Spleen (tissue), 7 donors: ENCODE data around the gene SMIM1.

Experiments
- CTCF ChIP-seq, 11 experiments: fragments of 200-600 bp in 7 of 11; fragments of 450-650 bp in 4 of 11; sonication (generic) in 4 of 11; IDR thresholded peaks in 8 of 11; conservative IDR thresholded peaks in 3 of 11; 1 replicate in 7 of 11; 2 replicates in 4 of 11; pipeline versions ENCODE4 v1.4.0 to v1.8.0; 2016 to 2021; ENCODE audit warnings: antibody characterized with exemption in 11 of 11, inconsistent platforms in 4 of 11, mild to moderate bottlenecking in 1 of 11
- POLR2A ChIP-seq, 3 donors: fragments of 450-650 bp; IDR thresholded peaks; one replicate each; pipeline ENCODE4 v1.5.1; 2017; ENCODE audit warnings: antibody characterized with exemption in 3 of 3, mild to moderate bottlenecking in 1 of 3
- donor health status: DM: no; HTN: no; CAD: no; lungs with moderate emphysema.
- donor health status: DM: no; HTN: no; CAD: no.
- donor health status: DM: no; HTN: no; CAD: no.

GRCh38 chr1:3790952-3791351, 18.4 kb downstream of the SMIM1 start:
- no peak for TF ChIP-seq CTCF (IDR thresholded peaks at IDR 0.05 in 8 of 11, conservative IDR thresholded peaks at IDR 0.05 in 3 of 11)
- TF ChIP-seq POLR2A (IDR thresholded peaks at IDR 0.05), result no peak
